DOHH2 (cell line): Measurements from ENCODE around the gene PVALEF.

ENCODE experiments used
- H3F3A ChIP-seq: fragments of 200-600 bp; sonication (generic), shearing (Covaris generic); 2 replicates; pipeline ENCODE4 v1.6.0; 2016; ENCODE audit warnings: antibody characterized with exemption, mild to moderate bottlenecking; ENCODE audit not compliant: control insufficient read depth, insufficient read depth
- H3K27ac ChIP-seq: fragments of 200-600 bp; sonication (generic); 2 replicates; pipeline ENCODE4 v1.5.1; 2014; ENCODE audit warnings: low read depth, mild to moderate bottlenecking, low read length, moderate library complexity
- H3K27me3 ChIP-seq: fragments of 200-600 bp; sonication (generic); 2 replicates; pipeline ENCODE4 v1.6.1; 2014; ENCODE audit warnings: mild to moderate bottlenecking, low read length, mixed read lengths; ENCODE audit not compliant: control insufficient read depth
- H3K36me3 ChIP-seq: fragments of 200-600 bp; sonication (generic); 2 replicates; pipeline ENCODE4 v1.6.1; 2014; ENCODE audit warnings: mild to moderate bottlenecking, low read length, moderate library complexity, mixed read lengths; ENCODE audit not compliant: control insufficient read depth
- H3K4me1 ChIP-seq: fragments of 200-600 bp; sonication (generic); 2 replicates; pipeline ENCODE4 v1.6.1; 2014; ENCODE audit warnings: mild to moderate bottlenecking, low read length, mixed read lengths; ENCODE audit not compliant: control insufficient read depth
- H3K4me2 ChIP-seq: fragments of 200-600 bp; sonication (generic); 2 replicates; pipeline ENCODE4 v1.6.0; 2014; ENCODE audit warnings: mild to moderate bottlenecking, low read length, moderate library complexity
- H3K4me3 ChIP-seq: fragments of 200-600 bp; sonication (generic); 2 replicates; pipeline ENCODE4 v1.5.1; 2014; ENCODE audit warnings: mild to moderate bottlenecking, low read length, mixed read lengths
- H3K79me2 ChIP-seq: fragments of 200-600 bp; sonication (generic); 2 replicates; pipeline ENCODE4 v1.6.1; 2014; ENCODE audit warnings: mild to moderate bottlenecking, low read length, mixed read lengths; ENCODE audit not compliant: control insufficient read depth
- H3K9me2 ChIP-seq: fragments of 200-600 bp; sonication (generic); replicated peaks from 2 replicates; pipeline ENCODE4 v1.6.1; 2014; ENCODE audit warnings: mild to moderate bottlenecking, low read length, mixed read lengths; ENCODE audit not compliant: control insufficient read depth
- H3K9me3 ChIP-seq: fragments of 200-600 bp; sonication (generic); 2 replicates; pipeline ENCODE4 v1.6.1; 2014; ENCODE audit warnings: antibody characterized with exemption, low read length, mixed read lengths; ENCODE audit not compliant: control insufficient read depth, insufficient read depth
- H4K20me1 ChIP-seq: fragments of 200-600 bp; sonication (generic); 2 replicates; pipeline ENCODE4 v1.6.0; 2014; ENCODE audit warnings: low read depth, mild to moderate bottlenecking, antibody characterized with exemption, low read length, moderate library complexity; ENCODE audit not compliant: control insufficient read depth, insufficient read depth
- CTCF ChIP-seq: fragments of 200-600 bp; sonication (generic); IDR thresholded peaks from one replicate; pipeline ENCODE4 v1.5.1; 2014; ENCODE audit warnings: antibody characterized with exemption, mild to moderate bottlenecking, low read depth, low read length; ENCODE audit not compliant: poor library complexity, severe bottlenecking
- EZH2phosphoT487 ChIP-seq: fragments of 200-600 bp; sonication (generic); IDR thresholded peaks from 2 replicates; pipeline ENCODE4 v1.6.1; 2017; ENCODE audit warnings: borderline replicate concordance, mild to moderate bottlenecking, antibody characterized with exemption, low read length, moderate library complexity, mixed read lengths

PVALEF gene

GRCh38 chr17:81148571-81148970 lies 16.7 kb upstream of the PVALEF start:
- H3K79me2 ChIP-seq: no peaks in the 10 kb centered on the region
- no peaks in the 10 kb centered on the region for H3K36me3 ChIP-seq
- no peak overlapping the region for H3K4me3 ChIP-seq
- no peaks in the 10 kb centered on the region for H3K27me3 ChIP-seq
- no peaks in the 10 kb centered on the region for H3F3A ChIP-seq
- H3K27ac ChIP-seq: no peak overlapping the region
- no peaks in the 10 kb centered on the region for H3K9me3 ChIP-seq
- TF ChIP-seq CTCF (no peak), EZH2phosphoT487 (no peak)
- H4K20me1 ChIP-seq: no peaks in the 10 kb centered on the region
- no peaks in the 10 kb centered on the region for H3K9me2 ChIP-seq
- H3K4me1 ChIP-seq: no peaks in the 10 kb centered on the region
- H3K4me2 ChIP-seq: no peak overlapping the region

GRCh38 chr17:81148986-81149533 lies 16.2 kb upstream of the PVALEF start:
- Histone ChIP-seq H3K4me2 (no peak overlapping the region), H3K9me2 (no peaks in the 10 kb centered on the region), H3K79me2 (no peaks in the 10 kb centered on the region), H3K4me3 (no peak overlapping the region), H3K36me3 (no peaks in the 10 kb centered on the region), H3K27ac (no peak overlapping the region), H3K9me3 (no peaks in the 10 kb centered on the region), H3K27me3 (no peaks in the 10 kb centered on the region), H4K20me1 (no peaks in the 10 kb centered on the region), H3F3A (no peaks in the 10 kb centered on the region), H3K4me1 (no peaks in the 10 kb centered on the region)
- TF ChIP-seq EZH2phosphoT487 (no peak), CTCF (no peak)

- no peaks in the 10 kb centered on the region for H3K27me3 ChIP-seq
- no peaks in the 10 kb centered on the region for H3K9me2 ChIP-seq
- H3K4me2 ChIP-seq: no peak overlapping the region
- H4K20me1 ChIP-seq: no peaks in the 10 kb centered on the region
- TF ChIP-seq CTCF: no peak
- TF ChIP-seq EZH2phosphoT487: no peak
- H3K9me3 ChIP-seq: no peaks in the 10 kb centered on the region
- no peaks in the 10 kb centered on the region for H3K4me1 ChIP-seq
- no peaks in the 10 kb centered on the region for H3F3A ChIP-seq
- H3K79me2 ChIP-seq: no peaks in the 10 kb centered on the region
- H3K36me3 ChIP-seq: no peaks in the 10 kb centered on the region
- no peak overlapping the region for H3K27ac ChIP-seq
- H3K4me3 ChIP-seq: no peak overlapping the region
These were observed 14.8 kb upstream of the PVALEF start for GRCh38 chr17:81150377-81151077.
